SK-N-MC (cell line): ENCODE data around the gene TBC1D14.

Source experiments
- DNase-seq: peaks from one replicate; pipeline ENCODE4 v3.0.0-alpha.2; 2011; ENCODE audit warnings: low read depth, low spot score
- H3K27ac ChIP-seq: fragments of 200-600 bp; sonication (generic); 2 replicates; pipeline ENCODE4 v1.5.1; 2016; ENCODE audit warnings: mixed run types
- H3K36me3 ChIP-seq: fragments of 200-600 bp; sonication (generic); 2 replicates; pipeline ENCODE4 v1.6.1; 2017; ENCODE audit warnings: antibody characterized with exemption, low read length, mixed read lengths; ENCODE audit not compliant: insufficient read depth
- H3K4me3 ChIP-seq: fragments of 200-600 bp; sonication (generic); 2 replicates; pipeline ENCODE4 v1.5.1; 2016
- H3K9ac ChIP-seq: fragments of 200-600 bp; sonication (generic); 2 replicates; pipeline ENCODE4 v1.8.0; 2017; ENCODE audit warnings: mixed run types, mixed read lengths; ENCODE audit not compliant: insufficient read length
- H3K9me3 ChIP-seq: fragments of 200-600 bp; sonication (generic); 2 replicates; pipeline ENCODE4 v1.6.1; 2017; ENCODE audit warnings: low read depth, mild to moderate bottlenecking, antibody characterized with exemption, low read length, moderate library complexity, mixed read lengths
- EZH2 ChIP-seq: fragments of 200-600 bp; sonication (generic); IDR thresholded peaks from one replicate; pipeline ENCODE4 v1.6.1; 2017; ENCODE audit warnings: antibody characterized with exemption
- FOXP2 ChIP-seq: optimal IDR thresholded peaks from 2 replicates; pipeline ENCODE3; 2011; ENCODE audit warnings: mild to moderate bottlenecking, moderate library complexity; ENCODE audit not compliant: insufficient read depth; ENCODE audit errors: extremely low read length, control extremely low read depth
- POLR2AphosphoS5 ChIP-seq: IDR thresholded peaks from 2 replicates; pipeline ENCODE4 v1.6.1; 2012; ENCODE audit warnings: mild to moderate bottlenecking, low read depth, low read length, borderline replicate concordance

The TBC1D14 gene

DNA sequence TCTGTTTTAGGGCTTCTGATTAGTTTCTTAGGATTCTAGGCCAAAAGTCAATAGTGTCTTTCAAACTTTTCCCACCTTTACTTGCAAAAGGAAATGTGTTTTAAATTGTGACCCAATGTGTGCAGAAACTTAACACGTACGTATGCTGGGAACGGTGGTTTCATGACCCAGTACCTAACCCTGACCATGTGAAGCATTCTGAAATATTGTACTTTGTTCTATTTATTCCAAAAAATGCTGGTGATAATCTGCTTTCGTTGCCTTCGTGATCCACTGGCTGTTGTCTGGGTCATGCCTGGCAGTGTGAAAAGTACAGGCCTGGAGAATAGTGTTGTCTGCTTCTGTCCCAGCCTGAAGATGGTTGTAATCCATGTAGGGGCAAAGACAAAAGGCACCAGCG lies 106.9 kb downstream of the TBC1D14 start:
- TF ChIP-seq FOXP2, result no peak
- no peak for TF ChIP-seq EZH2
- TF ChIP-seq POLR2AphosphoS5, result no peak
- H3K9ac ChIP-seq, result no peak overlapping the region
- peaks cover 3% of the 10 kb centered on the region; the same call in 1 of the 2 replicates for H3K36me3 ChIP-seq
- no peaks in the 10 kb centered on the region for H3K9me3 ChIP-seq
- H3K27ac ChIP-seq, result no peak overlapping the region
- no peak overlapping the region for H3K4me3 ChIP-seq
- DNase-seq, result no peak

DNA sequence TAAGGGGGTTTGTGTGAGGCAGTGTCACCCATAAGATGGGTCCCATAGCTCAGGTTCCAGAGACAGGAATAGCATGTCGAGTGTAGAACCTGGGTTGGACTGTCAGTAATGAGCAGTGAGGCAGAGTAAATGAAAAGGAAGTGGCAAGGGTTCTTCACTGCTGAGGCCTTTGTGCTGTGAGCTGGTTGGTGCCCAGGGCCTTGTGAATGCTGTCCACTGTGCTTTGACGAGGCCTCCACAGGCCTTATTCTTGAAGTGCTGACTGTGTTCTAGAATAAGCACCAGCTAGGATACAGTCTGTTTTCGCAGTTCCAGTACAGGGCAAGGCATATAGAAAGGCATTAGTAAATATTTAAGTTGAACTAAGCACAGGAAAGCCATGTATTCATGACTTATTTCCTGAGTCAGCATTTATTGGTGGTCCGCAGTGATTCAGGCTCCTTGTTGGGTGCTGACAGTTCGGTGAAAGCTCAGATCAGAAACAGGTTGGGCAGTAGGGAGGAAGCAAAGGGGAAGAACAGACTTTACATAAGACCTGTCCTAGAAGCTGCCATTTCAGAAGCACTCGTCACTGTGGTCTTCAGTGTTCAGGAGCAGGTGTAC lies 107.9 kb downstream of the TBC1D14 start:
- Histone ChIP-seq H3K36me3 (peaks cover 3% of the 10 kb centered on the region; the same call in 1 of the 2 replicates), H3K9me3 (no peaks in the 10 kb centered on the region), H3K9ac (no peak overlapping the region), H3K4me3 (no peak overlapping the region), H3K27ac (no peak overlapping the region)
- no peak for TF ChIP-seq EZH2
- no peak for TF ChIP-seq POLR2AphosphoS5
- no peak for TF ChIP-seq FOXP2
- no peak for DNase-seq

DNA sequence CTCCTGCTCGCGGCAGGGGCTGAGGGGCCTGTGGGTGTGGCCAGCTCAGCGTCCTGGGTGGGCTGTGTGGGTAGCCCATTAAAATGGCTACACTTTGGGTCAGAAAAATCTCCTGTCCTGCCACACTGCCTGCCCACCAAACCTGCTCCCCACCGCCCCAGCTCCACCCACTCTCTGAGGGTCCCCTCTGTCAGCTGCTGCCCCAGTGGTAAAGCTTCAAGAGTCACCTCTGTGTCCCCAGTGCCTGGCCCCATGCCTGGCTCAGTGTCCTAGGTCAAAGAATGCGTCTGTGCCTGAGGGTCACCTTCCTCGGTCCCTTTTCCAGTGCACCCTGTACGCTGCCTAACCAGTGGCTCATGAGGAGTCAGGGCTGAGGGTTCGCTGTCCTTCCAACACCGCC lies 108.7 kb downstream of the TBC1D14 start:
- Histone ChIP-seq H3K4me3 (no peak overlapping the region), H3K27ac (no peak overlapping the region), H3K9ac (no peak overlapping the region), H3K36me3 (peaks cover 3% of the 10 kb centered on the region; the same call in 1 of the 2 replicates), H3K9me3 (no peaks in the 10 kb centered on the region)
- DNase-seq, result no peak
- TF ChIP-seq EZH2 (no peak), FOXP2 (no peak), POLR2AphosphoS5 (no peak)

DNA sequence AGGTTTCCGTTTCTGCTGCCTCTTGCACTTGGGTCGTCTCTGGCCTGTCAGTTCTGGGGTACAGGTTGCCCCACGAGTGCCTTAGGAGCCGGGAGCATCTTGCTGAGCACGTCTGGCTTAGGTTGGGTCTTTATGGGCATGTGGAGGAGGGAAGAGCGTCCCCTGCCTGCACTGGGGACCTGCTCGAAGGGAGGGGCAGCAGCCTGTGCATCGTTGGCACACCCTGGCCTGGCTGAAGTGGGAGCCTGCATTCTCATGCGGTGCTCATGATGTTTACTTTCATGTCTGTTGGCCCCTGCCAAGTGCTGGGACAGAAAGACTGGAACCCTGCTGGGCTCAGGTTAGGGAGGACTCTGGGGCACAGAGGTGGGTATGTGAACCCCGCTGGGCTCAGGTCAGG lies 109.7 kb downstream of the TBC1D14 start:
- Histone ChIP-seq H3K27ac (no peak overlapping the region), H3K36me3 (peaks cover 3% of the 10 kb centered on the region; the same call in 1 of the 2 replicates), H3K9ac (no peak overlapping the region), H3K4me3 (no peak overlapping the region), H3K9me3 (no peaks in the 10 kb centered on the region)
- TF ChIP-seq EZH2 (no peak), POLR2AphosphoS5 (no peak), FOXP2 (no peak)
- DNase-seq, result no peak

DNA sequence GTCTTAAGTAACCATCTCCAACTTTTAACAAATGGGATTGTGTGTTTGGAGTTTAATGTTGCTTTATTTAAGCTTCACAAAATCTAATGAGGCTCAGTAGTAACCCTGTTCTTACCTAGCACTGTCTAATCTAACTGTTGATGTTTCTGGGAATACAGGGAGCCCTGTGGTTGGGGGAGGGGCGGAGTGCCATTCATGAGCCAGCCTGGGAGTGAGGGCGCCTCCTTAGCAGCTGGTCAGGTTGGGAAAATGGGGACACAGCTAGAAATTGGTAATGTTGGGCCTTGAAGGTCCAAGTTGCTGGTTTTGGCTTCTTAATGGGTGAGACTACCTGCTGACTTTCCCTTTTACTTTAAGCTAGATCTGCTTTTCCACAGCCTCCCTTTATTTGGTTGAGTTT lies 110.7 kb downstream of the TBC1D14 start:
- no peaks in the 10 kb centered on the region for H3K9me3 ChIP-seq
- H3K27ac ChIP-seq, result no peak overlapping the region
- H3K9ac ChIP-seq, result no peak overlapping the region
- no peak for DNase-seq
- H3K4me3 ChIP-seq, result no peak overlapping the region
- H3K36me3 ChIP-seq, result no peaks in the 10 kb centered on the region; the same call in 1 of the 2 replicates
- no peak for TF ChIP-seq FOXP2
- TF ChIP-seq POLR2AphosphoS5, result no peak
- no peak for TF ChIP-seq EZH2

DNA sequence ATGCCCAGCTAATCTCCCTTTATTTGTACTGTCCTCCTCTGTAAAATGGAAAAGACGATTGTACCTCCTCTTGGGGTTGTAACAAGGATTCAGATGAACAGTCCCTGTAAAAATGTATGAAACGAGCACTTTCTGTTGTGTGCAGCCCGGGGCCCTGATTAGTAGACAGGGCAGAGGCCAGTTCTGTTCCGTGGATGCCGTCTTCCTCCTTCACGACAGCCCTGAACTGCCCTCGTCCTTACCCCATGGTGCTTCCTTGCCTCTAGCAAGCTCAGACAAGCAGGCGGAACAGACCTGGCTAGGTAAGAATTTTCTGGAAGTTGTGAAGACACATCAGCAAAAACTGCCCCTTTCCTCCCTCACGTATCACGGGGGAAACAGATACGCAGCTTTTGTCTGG lies 111.2 kb downstream of the TBC1D14 start:
- TF ChIP-seq POLR2AphosphoS5 (no peak), FOXP2 (no peak), EZH2 (no peak)
- H3K36me3 ChIP-seq, result no peaks in the 10 kb centered on the region; the same call in 1 of the 2 replicates
- no peaks in the 10 kb centered on the region for H3K9me3 ChIP-seq
- H3K27ac ChIP-seq, result no peak overlapping the region
- no peak for DNase-seq
- H3K9ac ChIP-seq, result no peak overlapping the region
- H3K4me3 ChIP-seq, result no peak overlapping the region

DNA sequence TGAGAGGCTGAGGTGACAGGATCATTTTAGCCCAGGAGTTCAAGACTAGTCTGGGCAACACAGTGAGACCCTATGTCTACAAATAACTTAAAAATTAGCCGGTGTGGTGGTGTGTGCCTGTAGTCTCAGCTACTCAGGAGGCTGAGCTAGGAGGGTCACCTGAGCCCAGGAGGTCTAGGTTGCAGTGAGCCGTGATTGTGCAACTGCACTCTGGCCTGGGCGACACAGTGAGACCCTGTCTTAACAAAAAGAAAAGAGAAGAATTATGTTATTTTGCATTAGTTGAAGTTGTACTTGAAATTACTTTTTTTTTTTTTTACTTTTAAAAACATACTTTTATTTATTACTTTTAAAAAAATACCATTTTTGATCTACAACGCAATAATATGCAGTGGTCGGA lies 111.7 kb downstream of the TBC1D14 start:
- H3K36me3 ChIP-seq, result no peaks in the 10 kb centered on the region; the same call in 1 of the 2 replicates
- TF ChIP-seq FOXP2, result no peak
- no peak overlapping the region for H3K27ac ChIP-seq
- H3K9me3 ChIP-seq, result no peaks in the 10 kb centered on the region
- no peak overlapping the region for H3K4me3 ChIP-seq
- no peak overlapping the region for H3K9ac ChIP-seq
- DNase-seq, result no peak

DNA sequence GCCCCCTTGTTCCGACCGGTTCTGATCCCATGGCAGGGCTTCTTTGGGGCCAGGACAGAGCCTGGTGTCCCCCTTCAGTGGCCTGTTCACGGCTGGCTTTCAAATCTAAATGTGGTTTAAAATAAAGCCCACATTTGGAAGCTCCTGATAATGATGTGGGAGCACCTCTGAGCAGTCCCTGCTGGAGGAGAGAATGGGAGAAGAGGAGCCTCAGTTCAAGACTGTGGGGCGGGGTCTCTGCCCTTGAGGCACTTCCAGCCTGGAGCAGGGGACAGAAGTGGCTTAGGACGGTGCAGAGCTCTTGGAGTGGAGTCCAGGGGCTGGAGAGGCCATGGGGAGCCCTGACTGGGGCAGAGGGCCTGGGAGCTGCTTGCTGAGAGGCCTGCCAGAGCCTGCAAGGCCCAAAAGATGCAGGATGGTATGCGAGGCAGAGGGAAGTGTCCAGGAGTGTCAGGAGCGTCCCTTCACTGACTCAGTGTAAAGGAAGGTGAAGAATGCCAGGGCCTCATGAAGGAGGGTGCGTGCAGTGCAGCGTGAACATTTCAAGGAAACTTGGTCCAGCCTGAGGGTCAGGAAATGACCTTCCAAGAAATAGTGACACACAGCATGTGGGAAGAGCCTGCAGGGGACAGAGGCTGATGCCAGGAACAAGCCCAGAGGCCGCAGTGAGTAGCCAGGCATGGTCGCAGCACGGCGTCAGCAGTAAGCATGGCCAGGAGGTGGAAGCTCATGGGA lies 112.5 kb downstream of the TBC1D14 start:
- no peak for TF ChIP-seq EZH2
- no peak for TF ChIP-seq POLR2AphosphoS5
- Histone ChIP-seq H3K36me3 (no peaks in the 10 kb centered on the region), H3K27ac (no peak overlapping the region), H3K9ac (no peak overlapping the region), H3K9me3 (no peaks in the 10 kb centered on the region), H3K4me3 (no peak overlapping the region)
- DNase-seq, result no peak
